ENCODE results near the gene SYTL5. TPM values are rescaled to one million over a fixed set of nuclear protein-coding genes. Genes with fewer than 3 reads are reported as not detected.

SYTL5 gene
- total and polyA plus RNA-seq, 4 donors: 0.09 to 2.8 (median 1.0) TPM

DNA sequence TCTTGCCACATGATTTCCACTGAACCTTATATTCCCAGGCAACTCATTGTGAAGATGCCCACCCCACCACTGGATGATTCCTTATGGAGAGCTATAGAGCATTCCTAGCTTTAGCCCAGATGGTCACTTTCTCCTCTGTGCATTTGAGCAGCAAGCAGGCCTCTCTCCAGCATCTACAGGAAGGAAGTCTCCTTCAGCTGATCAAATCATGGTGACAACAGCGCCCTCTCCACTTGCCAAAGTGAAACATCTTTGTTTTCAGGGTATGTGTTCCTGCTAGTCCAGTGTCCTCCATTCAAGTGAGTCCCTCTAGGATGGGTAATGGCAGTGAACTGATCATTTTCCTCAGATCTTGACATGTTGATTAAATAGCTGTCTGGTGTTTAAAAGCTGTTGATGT, 10.9 kb upstream of the SYTL5 start:
- H3K4me1 ChIP-seq (ENCODE audit: control insufficient read depth in 4 of 4, insufficient read depth in 4 of 4, low read length in 3 of 4): no peaks in the 10 kb centered on the region
- H3K27ac ChIP-seq (ENCODE audit: low read depth in 1 of 2, low read length in 2 of 2): no peak overlapping the region
- no peak for TF ChIP-seq YY1 (IDR thresholded peaks at IDR 0.05)
- TF ChIP-seq, protein P1, sequence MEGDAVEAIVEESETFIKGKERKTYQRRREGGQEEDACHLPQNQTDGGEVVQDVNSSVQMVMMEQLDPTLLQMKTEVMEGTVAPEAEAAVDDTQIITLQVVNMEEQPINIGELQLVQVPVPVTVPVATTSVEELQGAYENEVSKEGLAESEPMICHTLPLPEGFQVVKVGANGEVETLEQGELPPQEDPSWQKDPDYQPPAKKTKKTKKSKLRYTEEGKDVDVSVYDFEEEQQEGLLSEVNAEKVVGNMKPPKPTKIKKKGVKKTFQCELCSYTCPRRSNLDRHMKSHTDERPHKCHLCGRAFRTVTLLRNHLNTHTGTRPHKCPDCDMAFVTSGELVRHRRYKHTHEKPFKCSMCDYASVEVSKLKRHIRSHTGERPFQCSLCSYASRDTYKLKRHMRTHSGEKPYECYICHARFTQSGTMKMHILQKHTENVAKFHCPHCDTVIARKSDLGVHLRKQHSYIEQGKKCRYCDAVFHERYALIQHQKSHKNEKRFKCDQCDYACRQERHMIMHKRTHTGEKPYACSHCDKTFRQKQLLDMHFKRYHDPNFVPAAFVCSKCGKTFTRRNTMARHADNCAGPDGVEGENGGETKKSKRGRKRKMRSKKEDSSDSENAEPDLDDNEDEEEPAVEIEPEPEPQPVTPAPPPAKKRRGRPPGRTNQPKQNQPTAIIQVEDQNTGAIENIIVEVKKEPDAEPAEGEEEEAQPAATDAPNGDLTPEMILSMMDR (IDR thresholded peaks at IDR 0.05; ENCODE audit: low read depth, low read length, missing input control): no peak
- no peaks in the 10 kb centered on the region for H3K27me3 ChIP-seq (ENCODE audit: control insufficient read depth in 4 of 4, insufficient read depth in 4 of 4, low read length in 3 of 4)
- H3K9ac ChIP-seq (ENCODE audit: low read depth in 1 of 2, low read length in 2 of 2): no peak overlapping the region
- 96% methylated on average over 1 of the region's 1 CpG for WGBS
- H3K36me3 ChIP-seq (ENCODE audit: control insufficient read depth in 4 of 4, insufficient read depth in 3 of 4, low read depth in 1 of 4, low read length in 3 of 4): no peaks in the 10 kb centered on the region
- H3K4me3 ChIP-seq (ENCODE audit: low read depth in 1 of 3, low read length in 3 of 3): no peak overlapping the region
- no peak for DNase-seq (ENCODE audit: low spot score)
- no peaks in the 10 kb centered on the region for H3K9me3 ChIP-seq (ENCODE audit: control insufficient read depth in 4 of 4, low read length in 3 of 4)

DNA sequence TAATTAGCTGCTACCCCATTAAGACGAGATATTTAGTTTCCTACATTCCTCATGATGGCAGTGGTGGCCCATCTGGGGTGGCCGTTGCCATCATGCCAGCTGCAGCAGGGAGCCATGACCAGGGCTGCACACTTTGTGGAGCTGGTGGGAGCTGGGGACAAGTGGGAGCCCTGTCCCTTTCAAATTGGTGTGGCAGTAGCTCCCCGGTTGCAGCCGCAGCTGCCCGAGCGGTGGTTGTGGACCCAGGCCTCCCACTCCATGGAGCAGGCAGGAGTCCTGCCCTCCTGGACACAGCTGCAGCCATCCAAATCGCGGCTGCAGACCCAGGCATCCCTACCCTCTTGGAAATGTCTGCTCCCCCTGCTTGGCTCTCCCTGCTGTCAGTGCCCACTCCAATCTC, 9.3 kb upstream of the SYTL5 start:
- TF ChIP-seq RAD21 (IDR thresholded peaks at IDR 0.05): no peak
- TF ChIP-seq NR2F2 (IDR thresholded peaks at IDR 0.05): no peak
- no peak for TF ChIP-seq HNF4A (conservative IDR thresholded peaks at IDR 0.05)
- no peak for TF ChIP-seq YY1 (IDR thresholded peaks at IDR 0.05)
- TF ChIP-seq GABPA (IDR thresholded peaks at IDR 0.05 in 1 of 2, conservative IDR thresholded peaks at IDR 0.05 in 1 of 2): no peak
- TF ChIP-seq, protein P2, sequence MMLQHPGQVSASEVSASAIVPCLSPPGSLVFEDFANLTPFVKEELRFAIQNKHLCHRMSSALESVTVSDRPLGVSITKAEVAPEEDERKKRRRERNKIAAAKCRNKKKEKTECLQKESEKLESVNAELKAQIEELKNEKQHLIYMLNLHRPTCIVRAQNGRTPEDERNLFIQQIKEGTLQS (IDR thresholded peaks at IDR 0.05): no peak
- TF ChIP-seq, protein P3, sequence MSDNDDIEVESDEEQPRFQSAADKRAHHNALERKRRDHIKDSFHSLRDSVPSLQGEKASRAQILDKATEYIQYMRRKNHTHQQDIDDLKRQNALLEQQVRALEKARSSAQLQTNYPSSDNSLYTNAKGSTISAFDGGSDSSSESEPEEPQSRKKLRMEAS (IDR thresholded peaks at IDR 0.05): no peak
- no peak for TF ChIP-seq FOXA2 (IDR thresholded peaks at IDR 0.05)
- TF ChIP-seq TAF1 (conservative IDR thresholded peaks at IDR 0.05): no peak
- TF ChIP-seq EGR1 (IDR thresholded peaks at IDR 0.05; ENCODE audit: low read depth in 2 of 2): no peak
- TF ChIP-seq, protein P4, sequence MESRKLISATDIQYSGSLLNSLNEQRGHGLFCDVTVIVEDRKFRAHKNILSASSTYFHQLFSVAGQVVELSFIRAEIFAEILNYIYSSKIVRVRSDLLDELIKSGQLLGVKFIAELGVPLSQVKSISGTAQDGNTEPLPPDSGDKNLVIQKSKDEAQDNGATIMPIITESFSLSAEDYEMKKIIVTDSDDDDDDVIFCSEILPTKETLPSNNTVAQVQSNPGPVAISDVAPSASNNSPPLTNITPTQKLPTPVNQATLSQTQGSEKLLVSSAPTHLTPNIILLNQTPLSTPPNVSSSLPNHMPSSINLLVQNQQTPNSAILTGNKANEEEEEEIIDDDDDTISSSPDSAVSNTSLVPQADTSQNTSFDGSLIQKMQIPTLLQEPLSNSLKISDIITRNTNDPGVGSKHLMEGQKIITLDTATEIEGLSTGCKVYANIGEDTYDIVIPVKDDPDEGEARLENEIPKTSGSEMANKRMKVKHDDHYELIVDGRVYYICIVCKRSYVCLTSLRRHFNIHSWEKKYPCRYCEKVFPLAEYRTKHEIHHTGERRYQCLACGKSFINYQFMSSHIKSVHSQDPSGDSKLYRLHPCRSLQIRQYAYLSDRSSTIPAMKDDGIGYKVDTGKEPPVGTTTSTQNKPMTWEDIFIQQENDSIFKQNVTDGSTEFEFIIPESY (IDR thresholded peaks at IDR 0.05): no peak
- no peak for TF ChIP-seq RXRA (IDR thresholded peaks at IDR 0.05)
- TF ChIP-seq, protein P5, sequence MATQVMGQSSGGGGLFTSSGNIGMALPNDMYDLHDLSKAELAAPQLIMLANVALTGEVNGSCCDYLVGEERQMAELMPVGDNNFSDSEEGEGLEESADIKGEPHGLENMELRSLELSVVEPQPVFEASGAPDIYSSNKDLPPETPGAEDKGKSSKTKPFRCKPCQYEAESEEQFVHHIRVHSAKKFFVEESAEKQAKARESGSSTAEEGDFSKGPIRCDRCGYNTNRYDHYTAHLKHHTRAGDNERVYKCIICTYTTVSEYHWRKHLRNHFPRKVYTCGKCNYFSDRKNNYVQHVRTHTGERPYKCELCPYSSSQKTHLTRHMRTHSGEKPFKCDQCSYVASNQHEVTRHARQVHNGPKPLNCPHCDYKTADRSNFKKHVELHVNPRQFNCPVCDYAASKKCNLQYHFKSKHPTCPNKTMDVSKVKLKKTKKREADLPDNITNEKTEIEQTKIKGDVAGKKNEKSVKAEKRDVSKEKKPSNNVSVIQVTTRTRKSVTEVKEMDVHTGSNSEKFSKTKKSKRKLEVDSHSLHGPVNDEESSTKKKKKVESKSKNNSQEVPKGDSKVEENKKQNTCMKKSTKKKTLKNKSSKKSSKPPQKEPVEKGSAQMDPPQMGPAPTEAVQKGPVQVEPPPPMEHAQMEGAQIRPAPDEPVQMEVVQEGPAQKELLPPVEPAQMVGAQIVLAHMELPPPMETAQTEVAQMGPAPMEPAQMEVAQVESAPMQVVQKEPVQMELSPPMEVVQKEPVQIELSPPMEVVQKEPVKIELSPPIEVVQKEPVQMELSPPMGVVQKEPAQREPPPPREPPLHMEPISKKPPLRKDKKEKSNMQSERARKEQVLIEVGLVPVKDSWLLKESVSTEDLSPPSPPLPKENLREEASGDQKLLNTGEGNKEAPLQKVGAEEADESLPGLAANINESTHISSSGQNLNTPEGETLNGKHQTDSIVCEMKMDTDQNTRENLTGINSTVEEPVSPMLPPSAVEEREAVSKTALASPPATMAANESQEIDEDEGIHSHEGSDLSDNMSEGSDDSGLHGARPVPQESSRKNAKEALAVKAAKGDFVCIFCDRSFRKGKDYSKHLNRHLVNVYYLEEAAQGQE (IDR thresholded peaks at IDR 0.05): no peak
- TF ChIP-seq, protein P1 (IDR thresholded peaks at IDR 0.05; ENCODE audit: low read depth, low read length, missing input control): no peak
- TF ChIP-seq HNF4G (IDR thresholded peaks at IDR 0.05): no peak
- no peak for TF ChIP-seq SP1 (IDR thresholded peaks at IDR 0.05)
- no peak for TF ChIP-seq FOXA1 (IDR thresholded peaks at IDR 0.05)
- no peak for TF ChIP-seq JUND (IDR thresholded peaks at IDR 0.05)
- H3K36me3 ChIP-seq (ENCODE audit: control insufficient read depth in 4 of 4, insufficient read depth in 3 of 4, low read depth in 1 of 4, low read length in 3 of 4): no peaks in the 10 kb centered on the region
- no peak overlapping the region for H3K4me3 ChIP-seq (ENCODE audit: low read depth in 1 of 3, low read length in 3 of 3)
- H3K27ac ChIP-seq (ENCODE audit: low read depth in 1 of 2, low read length in 2 of 2): no peak overlapping the region
- no peak overlapping the region for H3K9ac ChIP-seq (ENCODE audit: low read depth in 1 of 2, low read length in 2 of 2)
- H3K4me1 ChIP-seq (ENCODE audit: control insufficient read depth in 4 of 4, insufficient read depth in 4 of 4, low read length in 3 of 4): no peaks in the 10 kb centered on the region
- no peaks in the 10 kb centered on the region for H3K27me3 ChIP-seq (ENCODE audit: control insufficient read depth in 4 of 4, insufficient read depth in 4 of 4, low read length in 3 of 4)
- no peak for DNase-seq (ENCODE audit: low spot score)
- 95% methylated on average over 8 of the region's 8 CpGs for WGBS
- no peaks in the 10 kb centered on the region for H3K9me3 ChIP-seq (ENCODE audit: control insufficient read depth in 4 of 4, low read length in 3 of 4)

Measured in liver (tissue), 9 donors.